A549 (cell line): Measurements from ENCODE around the gene DDX4.
"Not testable (repeated sequence)": the region's sequence is repeated elsewhere in the genome, so short reads cannot be mapped to it uniquely, and the experiment has no call there.

Experiments
- EP300 ChIP-seq, 2 experiments: fragments of >200 bp; sonication (Bioruptor Twin); formaldehyde crosslinking; IDR thresholded peaks; 2 replicates in 1 of 2; 3 replicates in 1 of 2; pipeline ENCODE4 v1.6.1; 2016 to 2017
- KDM1A ChIP-seq: fragments of 200-600 bp; sonication (generic); IDR thresholded peaks from 2 replicates; pipeline ENCODE4 v1.6.1; 2016; ENCODE audit warnings: low read depth, mild to moderate bottlenecking
- MAZ ChIP-seq: fragments of 150-350 bp; IDR thresholded peaks from 2 replicates; pipeline ENCODE4 v1.6.1; 2014; ENCODE audit warnings: antibody characterized with exemption, low read depth, low read length, borderline replicate concordance
- RFX5 ChIP-seq: fragments of 450-650 bp; IDR thresholded peaks from 2 replicates; pipeline ENCODE4 v1.7.1; 2014; ENCODE audit warnings: antibody characterized with exemption, mild to moderate bottlenecking, moderate library complexity
- TF ChIP-seq, protein P1 (sequence below): fragments of >200 bp; sonication (Bioruptor Twin); formaldehyde crosslinking; IDR thresholded peaks from 3 replicates; pipeline ENCODE4 v1.5.1; 2016

DNA sequence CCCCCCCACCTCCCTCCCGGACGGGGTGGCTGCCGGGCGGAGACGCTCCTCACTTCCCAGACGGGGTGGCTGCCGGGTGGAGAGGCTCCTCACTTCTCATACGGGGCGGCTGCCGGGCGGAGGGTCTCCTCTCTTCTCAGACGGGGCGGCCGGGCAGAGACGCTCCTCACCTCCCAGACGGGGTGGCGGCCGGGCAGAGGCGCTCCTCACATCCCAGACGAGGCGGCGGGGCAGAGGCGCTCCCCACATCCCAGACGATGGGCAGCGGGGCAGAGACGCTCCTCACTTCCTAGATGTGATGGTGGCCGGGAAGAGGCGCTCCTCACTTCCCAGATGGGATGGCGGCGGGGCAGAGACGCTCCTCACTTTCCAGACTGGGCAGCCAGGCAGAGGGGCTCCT is 41.2 kb upstream of the DDX4 start:
- TF ChIP-seq, protein P1, sequence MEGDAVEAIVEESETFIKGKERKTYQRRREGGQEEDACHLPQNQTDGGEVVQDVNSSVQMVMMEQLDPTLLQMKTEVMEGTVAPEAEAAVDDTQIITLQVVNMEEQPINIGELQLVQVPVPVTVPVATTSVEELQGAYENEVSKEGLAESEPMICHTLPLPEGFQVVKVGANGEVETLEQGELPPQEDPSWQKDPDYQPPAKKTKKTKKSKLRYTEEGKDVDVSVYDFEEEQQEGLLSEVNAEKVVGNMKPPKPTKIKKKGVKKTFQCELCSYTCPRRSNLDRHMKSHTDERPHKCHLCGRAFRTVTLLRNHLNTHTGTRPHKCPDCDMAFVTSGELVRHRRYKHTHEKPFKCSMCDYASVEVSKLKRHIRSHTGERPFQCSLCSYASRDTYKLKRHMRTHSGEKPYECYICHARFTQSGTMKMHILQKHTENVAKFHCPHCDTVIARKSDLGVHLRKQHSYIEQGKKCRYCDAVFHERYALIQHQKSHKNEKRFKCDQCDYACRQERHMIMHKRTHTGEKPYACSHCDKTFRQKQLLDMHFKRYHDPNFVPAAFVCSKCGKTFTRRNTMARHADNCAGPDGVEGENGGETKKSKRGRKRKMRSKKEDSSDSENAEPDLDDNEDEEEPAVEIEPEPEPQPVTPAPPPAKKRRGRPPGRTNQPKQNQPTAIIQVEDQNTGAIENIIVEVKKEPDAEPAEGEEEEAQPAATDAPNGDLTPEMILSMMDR, result not testable (repeated sequence)
- TF ChIP-seq MAZ; RFX5; KDM1A; EP300 (IDR thresholded peaks at IDR 0.05): not testable (repeated sequence)
